Heart left ventricle (tissue), 13 donors: ENCODE measurements around the gene CNTF.

Experiments used
- POLR2A ChIP-seq, 2 donors: fragments of 450-650 bp; IDR thresholded peaks; one replicate each; pipeline ENCODE4 v1.6.1; 2017; ENCODE audit warnings: antibody characterized with exemption in 2 of 2, mild to moderate bottlenecking in 2 of 2, moderate library complexity in 2 of 2
- TF ChIP-seq, protein P1 (sequence below), 12 donors: fragments of 200-600 bp; sonication (generic) in 4 of 12; IDR thresholded peaks; one replicate each; pipeline versions ENCODE4 v1.5.0 to v1.8.0; 2018 to 2022; ENCODE audit warnings: antibody characterized with exemption in 12 of 12, mild to moderate bottlenecking in 5 of 12
- donor health status: ischemic (EF 13 %, LVEDD 7.1; RV severe dilation, severe dysfunction).
- donor health status: DM: no; HTN: yes; CAD: no.
- donor health status: DM: no; HTN: no; CAD: no.
- donor health status: ischemic (EF 25% LVEDD 6.9; RV normal size, moderate dysfunction).
- donor health status: ischemic (EF 25% LVEDD 5.7; RV mildly dilated, moderate dysfunction).
- donor health status: ischemic (EF 35%, LVEDD 5.7; RV mildly dilated, moderate dysfunction).
- donor health status: nonischemic (EF 11% LVEDD 7.7; RV severe dilation, severe dysfunction).
- donor health status: DM: yes; HTN: yes; CAD: no.
- donor health status: PGD.
- donor health status: ischemic (EF 29% LVEDD 5.4; RV normal size, mild dysfunction).
- donor health status: nonischemic (EF 23%, LVEDD 6.1; RV moderate dilation, normal function).

DNA sequence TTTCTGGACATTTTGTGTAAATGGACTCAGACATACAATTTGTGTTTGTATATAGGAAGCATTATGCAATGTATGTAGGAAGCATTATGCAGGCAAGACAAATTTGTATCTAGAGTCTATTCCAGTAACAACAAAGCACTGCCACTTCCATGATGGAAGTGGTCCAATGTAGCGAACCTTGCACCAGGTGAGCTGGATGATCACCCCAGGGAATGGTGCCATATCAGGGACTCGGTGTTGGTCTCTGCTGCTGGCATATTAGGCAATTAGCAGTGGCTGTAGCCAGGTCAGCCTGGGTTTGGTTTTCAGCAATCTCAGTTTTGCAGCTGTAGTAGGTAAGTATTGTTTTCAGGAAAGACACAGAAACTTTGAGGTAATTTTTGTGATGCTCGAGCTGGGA, 30.8 kb upstream of the CNTF start:
- TF ChIP-seq, protein P1, sequence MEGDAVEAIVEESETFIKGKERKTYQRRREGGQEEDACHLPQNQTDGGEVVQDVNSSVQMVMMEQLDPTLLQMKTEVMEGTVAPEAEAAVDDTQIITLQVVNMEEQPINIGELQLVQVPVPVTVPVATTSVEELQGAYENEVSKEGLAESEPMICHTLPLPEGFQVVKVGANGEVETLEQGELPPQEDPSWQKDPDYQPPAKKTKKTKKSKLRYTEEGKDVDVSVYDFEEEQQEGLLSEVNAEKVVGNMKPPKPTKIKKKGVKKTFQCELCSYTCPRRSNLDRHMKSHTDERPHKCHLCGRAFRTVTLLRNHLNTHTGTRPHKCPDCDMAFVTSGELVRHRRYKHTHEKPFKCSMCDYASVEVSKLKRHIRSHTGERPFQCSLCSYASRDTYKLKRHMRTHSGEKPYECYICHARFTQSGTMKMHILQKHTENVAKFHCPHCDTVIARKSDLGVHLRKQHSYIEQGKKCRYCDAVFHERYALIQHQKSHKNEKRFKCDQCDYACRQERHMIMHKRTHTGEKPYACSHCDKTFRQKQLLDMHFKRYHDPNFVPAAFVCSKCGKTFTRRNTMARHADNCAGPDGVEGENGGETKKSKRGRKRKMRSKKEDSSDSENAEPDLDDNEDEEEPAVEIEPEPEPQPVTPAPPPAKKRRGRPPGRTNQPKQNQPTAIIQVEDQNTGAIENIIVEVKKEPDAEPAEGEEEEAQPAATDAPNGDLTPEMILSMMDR (IDR thresholded peaks at IDR 0.05): no peak
- no peak for TF ChIP-seq POLR2A (IDR thresholded peaks at IDR 0.05)
